Panc1 (cell line): ENCODE measurements around the gene PITRM1.

Source experiments
- CTCF ChIP-seq: fragments of 450-650 bp; IDR thresholded peaks from 2 replicates; pipeline ENCODE4 v1.5.1; 2017; ENCODE audit warnings: mild to moderate bottlenecking
- POLR2AphosphoS5 ChIP-seq: IDR thresholded peaks from 2 replicates; pipeline ENCODE4 v1.6.1; 2012; ENCODE audit warnings: mild to moderate bottlenecking, low read depth, low read length, moderate library complexity
- TCF7L2 ChIP-seq: IDR thresholded peaks from 2 replicates; pipeline ENCODE4 v1.6.1; 2011; ENCODE audit warnings: mild to moderate bottlenecking, low read depth, low read length, inconsistent platforms

GRCh38 chr10:3208481-3209406 lies 36.2 kb upstream of the PITRM1 start:
- no peak for TF ChIP-seq POLR2AphosphoS5
- no peak for TF ChIP-seq TCF7L2
- no peak for TF ChIP-seq CTCF
